ENCODE measurements around the gene IGIP.

DNA sequence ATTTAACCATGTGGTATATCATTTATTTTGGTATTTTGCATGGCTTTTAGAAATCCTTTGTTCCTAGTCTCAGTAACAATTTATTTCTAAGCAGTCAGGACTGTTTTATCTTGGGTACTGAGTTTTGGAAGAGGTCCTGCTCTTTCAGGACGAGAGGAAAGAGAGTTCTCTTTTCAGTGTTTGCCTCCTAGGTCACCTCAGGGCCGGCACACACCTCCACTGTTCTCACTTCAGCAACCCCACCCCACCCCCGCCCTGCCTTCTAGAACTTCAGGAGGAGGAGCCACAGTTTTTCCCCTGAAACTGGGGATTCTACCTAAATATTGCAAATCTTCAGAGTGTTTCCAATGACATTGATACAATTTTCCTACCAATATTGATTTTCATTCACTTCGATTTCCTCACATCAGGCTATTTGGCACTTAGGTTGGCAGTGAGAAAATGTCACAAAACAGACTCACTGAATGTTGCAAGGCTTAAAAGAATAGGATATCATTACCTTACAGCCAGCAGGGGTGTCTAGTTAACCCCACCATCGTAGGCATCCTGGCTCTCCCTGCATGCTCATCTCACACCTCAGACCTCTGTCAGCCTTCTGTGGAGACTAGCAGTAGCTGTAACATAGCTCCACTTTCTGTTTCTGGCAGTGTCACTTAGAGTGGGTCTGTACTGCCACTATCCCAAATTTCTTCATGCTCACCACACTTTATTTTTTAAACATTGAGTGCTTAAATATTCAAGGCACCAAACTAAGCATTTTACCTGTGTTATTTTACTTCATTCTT lies 5.4 kb downstream of the IGIP start:
- TF ChIP-seq, protein P1, sequence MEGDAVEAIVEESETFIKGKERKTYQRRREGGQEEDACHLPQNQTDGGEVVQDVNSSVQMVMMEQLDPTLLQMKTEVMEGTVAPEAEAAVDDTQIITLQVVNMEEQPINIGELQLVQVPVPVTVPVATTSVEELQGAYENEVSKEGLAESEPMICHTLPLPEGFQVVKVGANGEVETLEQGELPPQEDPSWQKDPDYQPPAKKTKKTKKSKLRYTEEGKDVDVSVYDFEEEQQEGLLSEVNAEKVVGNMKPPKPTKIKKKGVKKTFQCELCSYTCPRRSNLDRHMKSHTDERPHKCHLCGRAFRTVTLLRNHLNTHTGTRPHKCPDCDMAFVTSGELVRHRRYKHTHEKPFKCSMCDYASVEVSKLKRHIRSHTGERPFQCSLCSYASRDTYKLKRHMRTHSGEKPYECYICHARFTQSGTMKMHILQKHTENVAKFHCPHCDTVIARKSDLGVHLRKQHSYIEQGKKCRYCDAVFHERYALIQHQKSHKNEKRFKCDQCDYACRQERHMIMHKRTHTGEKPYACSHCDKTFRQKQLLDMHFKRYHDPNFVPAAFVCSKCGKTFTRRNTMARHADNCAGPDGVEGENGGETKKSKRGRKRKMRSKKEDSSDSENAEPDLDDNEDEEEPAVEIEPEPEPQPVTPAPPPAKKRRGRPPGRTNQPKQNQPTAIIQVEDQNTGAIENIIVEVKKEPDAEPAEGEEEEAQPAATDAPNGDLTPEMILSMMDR (IDR thresholded peaks at IDR 0.05), result no peak
- no peak for TF ChIP-seq EZH2 (IDR thresholded peaks at IDR 0.05; ENCODE audit: borderline replicate concordance, insufficient read depth, low read depth, low read length, poor library complexity, severe bottlenecking)
